Upper lobe of left lung (tissue), 6 donors: ENCODE measurements around the gene LMBR1. TPM values are rescaled to one million over a fixed set of nuclear protein-coding genes. Genes with fewer than 3 reads are reported as not detected.
A peak's percentile ranks its signal among the peaks of the same experiment; 100 is the strongest.

ENCODE experiments used
- ATAC-seq, 2 donors: fragments of 200-7000 bp; cut with Tn5 transposase; one replicate each; pipeline ENCODE4 v1.9.1; 2022; ENCODE audit warnings: mild to moderate bottlenecking in 2 of 2, moderate library complexity in 2 of 2; ENCODE audit not compliant: low FRiP score in 2 of 2
- DNase-seq, 2 donors: peaks; one replicate each; pipeline ENCODE4 v3.0.0-alpha.2; 2019 to 2020
- H3K27ac ChIP-seq, 4 donors: fragments of 200-600 bp; sonication (generic); one replicate each; pipeline ENCODE4 v1.5.1; 2016 to 2019
- H3K27me3 ChIP-seq, 4 donors: fragments of 200-600 bp; sonication (generic); one replicate each; pipeline ENCODE4 v1.5.1; 2017 to 2019
- H3K36me3 ChIP-seq, 4 donors: fragments of 200-600 bp; sonication (generic); one replicate each; pipeline ENCODE4 v1.5.1; 2016 to 2019
- H3K4me1 ChIP-seq, 4 donors: fragments of 200-600 bp; sonication (generic); one replicate each; pipeline ENCODE4 v1.5.1; 2018 to 2019
- H3K4me3 ChIP-seq, 4 donors: fragments of 200-600 bp; sonication (generic); one replicate each; pipeline ENCODE4 v1.5.1; 2017 to 2019; ENCODE audit warnings: mild to moderate bottlenecking in 2 of 4, moderate library complexity in 1 of 4
- H3K9me3 ChIP-seq, 4 donors: fragments of 200-600 bp; sonication (generic); one replicate each; pipeline ENCODE4 v1.5.1; 2018 to 2019
- EP300 ChIP-seq, 4 donors: sonication (generic); formaldehyde crosslinking; IDR thresholded peaks; one replicate each; pipeline ENCODE4 v1.5.1; 2017; ENCODE audit warnings: antibody characterized with exemption in 4 of 4, control low read depth in 2 of 4
- POLR2A ChIP-seq, 4 donors: fragments of 450-650 bp; IDR thresholded peaks; one replicate each; pipeline ENCODE4 v1.5.1; 2016 to 2017; ENCODE audit warnings: antibody characterized with exemption in 4 of 4, mild to moderate bottlenecking in 2 of 4
- POLR2AphosphoS5 ChIP-seq, 2 donors: sonication (generic); formaldehyde crosslinking; IDR thresholded peaks; one replicate each; pipeline ENCODE4 v1.5.1; 2017; ENCODE audit warnings: antibody characterized with exemption in 2 of 2
- WGBS, 2 donors: methylation state at CpG; one replicate each; pipeline ENCODE4 v1.1.5; 2017 to 2018; 5-methylcytosine and 5-hydroxymethylcytosine counted together
- total RNA-seq, 6 donors: library from RNA; depleted of rRNA in 4 of 6; stranded (reverse); fragments of >200 nt in 4 of 6; gene quantifications; one replicate each; pipeline versions ENCODE4 v1.1.0 to v1.2.1, GENCODE V29; 2016 to 2021
- TF ChIP-seq, protein P1 (sequence below), 6 experiments: fragments of 450-650 bp in 4 of 6; fragments of 200-600 bp in 2 of 6; sonication (generic) in 2 of 6; IDR thresholded peaks; one replicate each; pipeline ENCODE4 v1.5.1; 2016 to 2019; ENCODE audit warnings: antibody characterized with exemption in 6 of 6
- donor health status: DM: no; HTN: no; CAD: no; lungs with moderate emphysema.
- donor health status: DM: no; HTN: yes; CAD: no; lungs with severe emphysema.

LMBR1 gene
- total RNA-seq, 6 donors from 2014 or later = 58.6 to 159 (median 81.0) TPM

DNA sequence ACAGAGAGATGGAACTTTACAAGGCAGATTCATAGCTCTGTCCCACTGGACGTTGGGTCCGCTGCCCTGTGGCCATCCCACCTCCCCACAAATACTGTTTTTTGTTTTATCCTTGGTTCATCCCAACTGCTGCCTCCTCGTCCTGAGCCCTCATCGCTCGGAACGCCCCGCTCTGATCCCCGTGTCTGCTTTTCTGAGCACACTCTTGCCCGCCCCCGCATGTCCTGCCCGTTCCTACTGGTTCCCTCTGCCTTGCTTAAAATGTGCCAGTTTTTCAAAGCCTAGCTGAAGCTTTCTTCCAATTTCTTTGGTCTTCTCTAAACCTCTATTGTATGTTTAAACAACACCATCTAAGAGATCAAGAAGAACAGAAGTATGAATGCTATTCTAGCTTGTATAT lies 233.0 kb downstream of the LMBR1 start:
- DNase-seq = peak in 1 of 2 donors; percentile 26
- WGBS, 2 donors = 74 to 83% methylated on average over 11 of the region's 11 CpGs

DNA sequence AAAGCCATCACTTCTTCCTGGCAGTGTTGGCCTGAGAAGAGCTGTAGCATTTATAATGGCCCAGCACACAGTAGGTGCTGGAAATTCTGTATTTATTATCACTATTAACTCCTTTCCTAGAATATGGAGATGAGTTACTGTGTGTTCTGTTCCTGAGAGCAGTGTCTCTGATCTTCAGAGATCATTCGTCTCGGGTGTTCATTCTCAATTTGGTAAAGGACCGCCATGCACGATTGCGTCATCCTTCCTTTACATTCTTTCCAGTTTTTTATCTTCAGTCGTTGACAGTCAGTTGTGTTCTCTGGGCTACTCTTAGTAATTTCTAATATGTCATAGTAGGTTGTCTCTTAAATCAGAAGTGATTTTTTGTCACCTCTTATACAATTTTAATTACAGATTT lies 233.8 kb downstream of the LMBR1 start:
- no peak for ATAC-seq
- DNase-seq = no peak
- H3K9me3 ChIP-seq = no peaks in the 10 kb centered on the region
- H3K4me3 ChIP-seq = no peak overlapping the region
- WGBS, 2 donors = 64 to 83% methylated on average over 6 of the region's 6 CpGs
- no peaks in the 10 kb centered on the region for H3K36me3 ChIP-seq
- TF ChIP-seq, protein P1, sequence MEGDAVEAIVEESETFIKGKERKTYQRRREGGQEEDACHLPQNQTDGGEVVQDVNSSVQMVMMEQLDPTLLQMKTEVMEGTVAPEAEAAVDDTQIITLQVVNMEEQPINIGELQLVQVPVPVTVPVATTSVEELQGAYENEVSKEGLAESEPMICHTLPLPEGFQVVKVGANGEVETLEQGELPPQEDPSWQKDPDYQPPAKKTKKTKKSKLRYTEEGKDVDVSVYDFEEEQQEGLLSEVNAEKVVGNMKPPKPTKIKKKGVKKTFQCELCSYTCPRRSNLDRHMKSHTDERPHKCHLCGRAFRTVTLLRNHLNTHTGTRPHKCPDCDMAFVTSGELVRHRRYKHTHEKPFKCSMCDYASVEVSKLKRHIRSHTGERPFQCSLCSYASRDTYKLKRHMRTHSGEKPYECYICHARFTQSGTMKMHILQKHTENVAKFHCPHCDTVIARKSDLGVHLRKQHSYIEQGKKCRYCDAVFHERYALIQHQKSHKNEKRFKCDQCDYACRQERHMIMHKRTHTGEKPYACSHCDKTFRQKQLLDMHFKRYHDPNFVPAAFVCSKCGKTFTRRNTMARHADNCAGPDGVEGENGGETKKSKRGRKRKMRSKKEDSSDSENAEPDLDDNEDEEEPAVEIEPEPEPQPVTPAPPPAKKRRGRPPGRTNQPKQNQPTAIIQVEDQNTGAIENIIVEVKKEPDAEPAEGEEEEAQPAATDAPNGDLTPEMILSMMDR (IDR thresholded peaks at IDR 0.05) = no peak
- TF ChIP-seq EP300 (IDR thresholded peaks at IDR 0.05) (no peak), POLR2AphosphoS5 (IDR thresholded peaks at IDR 0.05) (no peak), POLR2A (IDR thresholded peaks at IDR 0.05) (no peak)
- H3K4me1 ChIP-seq = no peaks in the 10 kb centered on the region
- no peaks in the 10 kb centered on the region for H3K27me3 ChIP-seq
- no peak overlapping the region for H3K27ac ChIP-seq

More for the DNA sequence above, 233.0 kb downstream of the LMBR1 start:
- TF ChIP-seq EP300 (IDR thresholded peaks at IDR 0.05) = no peak
- TF ChIP-seq, protein P1 (IDR thresholded peaks at IDR 0.05) = no peak
- TF ChIP-seq POLR2A (IDR thresholded peaks at IDR 0.05) = no peak
- Histone ChIP-seq H3K4me3 (no peak overlapping the region), H3K27ac (no peak overlapping the region), H3K9me3 (no peaks in the 10 kb centered on the region), H3K36me3 (no peaks in the 10 kb centered on the region), H3K4me1 (no peaks in the 10 kb centered on the region), H3K27me3 (no peaks in the 10 kb centered on the region)
- ATAC-seq = no peak

DNA sequence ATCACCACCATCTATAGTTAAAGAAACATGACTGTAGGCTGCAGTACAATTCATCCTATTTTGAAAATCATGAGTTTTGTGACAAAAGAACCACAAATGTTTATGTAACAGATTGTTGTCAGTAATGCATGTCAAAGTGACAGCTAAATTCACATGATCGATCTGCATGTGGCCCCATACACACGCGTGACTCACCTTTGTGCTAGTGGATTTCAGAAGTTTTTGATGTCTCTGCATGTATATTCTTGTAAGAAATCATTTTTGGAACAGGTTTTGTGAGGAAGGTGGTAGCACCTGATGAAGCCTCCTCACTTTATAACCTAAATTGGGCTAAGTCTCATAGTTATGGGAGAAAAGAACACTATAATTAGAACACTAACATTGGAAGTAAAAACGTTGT lies 235.3 kb downstream of the LMBR1 start:
- Histone ChIP-seq H3K27me3 (no peaks in the 10 kb centered on the region), H3K36me3 (no peaks in the 10 kb centered on the region), H3K9me3 (no peaks in the 10 kb centered on the region), H3K4me1 (no peaks in the 10 kb centered on the region), H3K4me3 (no peak overlapping the region), H3K27ac (no peak overlapping the region)
- WGBS, 2 donors = 90% methylated on average over 4 of the region's 4 CpGs
- ATAC-seq (no peak), DNase-seq (no peak)
- TF ChIP-seq POLR2A (IDR thresholded peaks at IDR 0.05) (no peak), EP300 (IDR thresholded peaks at IDR 0.05) (no peak), POLR2AphosphoS5 (IDR thresholded peaks at IDR 0.05) (no peak)
- TF ChIP-seq, protein P1 (IDR thresholded peaks at IDR 0.05) = no peak

DNA sequence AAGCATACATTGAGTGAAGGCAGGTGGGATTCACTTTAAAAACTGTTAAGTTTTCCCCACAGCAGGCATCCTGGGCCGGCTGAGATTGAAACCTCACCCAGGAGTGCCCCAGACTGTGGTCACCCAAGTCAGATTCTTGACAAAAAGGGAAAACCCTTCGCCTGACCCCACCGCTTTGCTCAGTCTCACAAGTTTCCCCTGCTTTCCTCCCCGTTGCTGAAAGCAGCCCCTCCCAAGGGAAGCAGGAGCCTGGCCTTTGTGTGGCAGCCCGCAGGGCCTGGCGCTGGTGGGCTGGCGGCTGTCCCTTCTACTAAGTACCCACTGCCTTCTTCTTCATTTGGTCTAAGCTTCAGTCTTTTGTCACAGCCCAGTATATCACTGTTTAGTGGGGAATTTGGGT lies 236.4 kb downstream of the LMBR1 start:
- H3K27me3 ChIP-seq = no peaks in the 10 kb centered on the region
- H3K36me3 ChIP-seq = no peaks in the 10 kb centered on the region
- no peak overlapping the region for H3K4me3 ChIP-seq
- H3K27ac ChIP-seq = no peak overlapping the region
- TF ChIP-seq EP300 (IDR thresholded peaks at IDR 0.05) (no peak), POLR2A (IDR thresholded peaks at IDR 0.05) (no peak), POLR2AphosphoS5 (IDR thresholded peaks at IDR 0.05) (no peak)
- TF ChIP-seq, protein P1 (IDR thresholded peaks at IDR 0.05) = no peak
- ATAC-seq (no peak), DNase-seq (peak in 1 of 2 donors; percentile 32)
- WGBS, 2 donors = 75 to 81% methylated on average over 7 of the region's 7 CpGs
- H3K4me1 ChIP-seq = no peaks in the 10 kb centered on the region
- no peaks in the 10 kb centered on the region for H3K9me3 ChIP-seq

DNA sequence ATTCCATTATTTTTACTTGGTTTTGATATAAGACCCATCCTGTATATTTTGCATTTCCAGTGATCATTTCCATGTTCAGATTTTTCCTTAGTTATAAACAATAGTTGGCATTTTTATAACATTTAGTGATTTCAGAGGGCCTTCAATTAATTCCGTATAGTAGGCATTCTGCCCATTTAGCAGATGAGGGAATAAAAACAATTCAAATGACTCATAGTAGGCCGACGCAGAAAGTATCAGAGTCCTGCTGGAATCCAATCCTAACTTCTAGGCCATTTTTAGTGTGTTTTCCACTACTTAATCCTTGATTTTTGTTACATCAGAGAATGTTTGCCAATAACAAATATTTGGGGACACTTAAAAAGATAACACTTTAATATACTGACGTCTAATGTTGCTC lies 237.0 kb downstream of the LMBR1 start:
- 69 to 72% methylated on average over 4 of the region's 4 CpGs for WGBS, 2 donors
- no peaks in the 10 kb centered on the region for H3K9me3 ChIP-seq
- ATAC-seq (no peak), DNase-seq (no peak)
- H3K27me3 ChIP-seq = no peaks in the 10 kb centered on the region
- no peak overlapping the region for H3K4me3 ChIP-seq
- TF ChIP-seq POLR2AphosphoS5 (IDR thresholded peaks at IDR 0.05) (no peak), POLR2A (IDR thresholded peaks at IDR 0.05) (no peak), EP300 (IDR thresholded peaks at IDR 0.05) (no peak)
- TF ChIP-seq, protein P1 (IDR thresholded peaks at IDR 0.05) = no peak
- H3K27ac ChIP-seq = no peak overlapping the region
- H3K36me3 ChIP-seq = no peaks in the 10 kb centered on the region
- no peaks in the 10 kb centered on the region for H3K4me1 ChIP-seq
